GM19395 (cell line): ENCODE data around the gene ERN2.

Source experiments
- ATAC-seq: cut with Tn5 transposase; IDR thresholded peaks from one replicate; pipeline ENCODE4 v1.9.1; 2021; ENCODE audit warnings: mild to moderate bottlenecking, moderate library complexity; ENCODE audit not compliant: unreplicated experiment

ERN2 gene

DNA sequence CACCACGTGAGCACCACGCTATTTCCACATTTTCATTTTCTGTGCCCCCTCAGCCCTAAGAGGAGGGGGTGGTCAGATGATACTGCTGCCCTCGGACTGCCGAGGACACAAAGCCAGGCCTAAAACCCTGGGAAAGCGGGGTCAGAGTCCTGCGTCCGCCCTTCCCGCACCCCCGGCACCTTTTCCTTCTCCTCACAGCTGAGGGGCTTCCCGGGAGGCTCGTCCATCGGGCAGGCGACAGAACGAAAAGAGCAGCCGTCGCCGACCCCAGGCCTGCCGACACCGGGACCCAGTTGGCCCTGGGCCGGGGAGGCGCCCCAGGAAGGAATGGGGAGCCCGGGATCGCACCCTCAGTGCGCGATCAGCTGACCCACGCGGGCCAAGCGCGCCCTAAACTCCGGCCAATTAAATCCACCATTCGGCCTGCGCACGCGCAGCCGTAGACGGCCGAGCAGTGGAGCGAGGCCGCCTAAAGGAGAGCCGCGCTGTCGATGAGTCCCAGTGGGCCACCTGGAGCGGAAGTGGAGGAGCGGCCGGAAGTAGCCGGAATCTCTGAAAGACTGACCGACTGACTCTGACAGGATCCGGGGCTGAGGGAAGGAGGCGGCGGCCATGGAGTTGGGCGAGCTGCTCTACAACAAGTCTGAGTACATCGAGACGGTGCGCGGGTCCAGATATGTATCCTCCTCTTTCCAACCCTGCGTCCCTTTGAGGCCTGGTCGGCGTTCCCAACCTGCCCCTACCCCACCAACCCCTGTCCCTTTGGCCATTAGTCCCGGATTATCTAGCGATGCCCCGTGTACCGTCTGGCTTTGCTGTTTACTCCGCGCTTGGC is 71.9 kb downstream of the ERN2 start, which contains the start of the genes DCTN5 and PALB2:
TSS of gene DCTN5 (plus strand) at position 536 of the 835 bp plus-strand sequence. CDS start at position 613, 77 bp downstream.
TSS of gene PALB2 (minus strand) at position 380 of the 835 bp plus-strand sequence. CDS start at position 227, 153 bp downstream.
- ATAC-seq: peak; percentile 93

DNA sequence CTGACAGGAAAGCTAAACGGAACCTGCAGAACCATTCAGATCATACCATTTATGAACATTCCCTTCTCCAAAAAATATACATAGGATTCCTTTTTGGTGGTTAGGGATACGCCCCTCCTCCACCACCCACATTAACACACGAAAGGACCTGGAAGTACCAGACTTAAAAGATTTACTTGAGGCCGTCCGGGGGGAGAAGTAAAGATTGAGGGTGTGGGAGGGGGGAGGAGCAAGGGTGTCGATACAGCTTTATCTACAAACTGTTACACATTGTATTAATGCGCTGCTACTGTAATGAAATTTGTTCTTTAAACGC is 72.4 kb downstream of the ERN2 start:
- no peak for ATAC-seq
